Testis (tissue), 3 donors: ENCODE results near the gene WFDC12. TPM values are rescaled to one million over a fixed set of nuclear protein-coding genes. Genes with fewer than 3 reads are reported as not detected.

Source experiments
- DNase-seq: peaks from one replicate; pipeline ENCODE4 v3.0.0-alpha.2; 2019
- H3K27ac ChIP-seq, 2 donors: fragments of 200-600 bp; sonication (generic); one replicate each; pipeline ENCODE4 v1.5.1; 2019
- H3K27me3 ChIP-seq: fragments of 200-600 bp; sonication (generic); one replicate; pipeline ENCODE4 v1.5.1; 2019
- H3K36me3 ChIP-seq: fragments of 200-600 bp; sonication (generic); one replicate; pipeline ENCODE4 v1.5.1; 2017; ENCODE audit warnings: low read depth; ENCODE audit errors: missing control alignments
- H3K4me1 ChIP-seq: fragments of 200-600 bp; sonication (generic); one replicate; pipeline ENCODE4 v1.5.1; 2019
- H3K4me3 ChIP-seq, 2 donors: fragments of 200-600 bp; sonication (generic); one replicate each; pipeline ENCODE4 v1.5.1; 2017 to 2019
- H3K9me3 ChIP-seq: fragments of 200-600 bp; sonication (generic); one replicate; pipeline ENCODE4 v1.5.1; 2017
- POLR2A ChIP-seq: fragments of 450-650 bp; IDR thresholded peaks from one replicate; pipeline ENCODE4 v1.6.1; 2017; ENCODE audit warnings: antibody characterized with exemption, mild to moderate bottlenecking, moderate library complexity
- WGBS, 2 donors: methylation state at CpG; one replicate each; pipeline ENCODE4 v1.1.5; 2018; 5-methylcytosine and 5-hydroxymethylcytosine counted together
- intact Hi-C: fragments of 100-400 bp; cut with DNase I; formaldehyde crosslinking; loops from one replicate; pipeline ENCODE4 v1.15.1; 2023; ENCODE audit warnings: low total_unique reads
- polyA plus RNA-seq: library from polyadenylated mRNA; stranded (reverse); fragments of 350-450 nt; fragmentation: Illumina TruSeq; extraction: RNeasy Lipid Tissue Mini Kit (QIAGEN cat#74804); gene quantifications from one replicate; pipeline ENCODE4 v1.2.3, GENCODE V29; 2014; ENCODE audit warnings: low read depth, low replicate concordance; ENCODE audit not compliant: insufficient read depth
- total RNA-seq, 2 donors: library from RNA; depleted of rRNA; stranded (reverse); fragments of >200 nt; gene quantifications; one replicate each; pipeline ENCODE4 v1.2.3, GENCODE V29; 2016
- TF ChIP-seq, protein P1 (sequence below), 3 experiments: fragments of 450-650 bp in 2 of 3; fragments of 200-600 bp in 1 of 3; sonication (generic) in 1 of 3; IDR thresholded peaks; one replicate each; pipeline ENCODE4 v1.5.1; 2016 to 2019; ENCODE audit warnings: antibody characterized with exemption in 3 of 3, mild to moderate bottlenecking in 2 of 3, moderate library complexity in 1 of 3

Gene WFDC12
- total and polyA plus RNA-seq, 3 donors from 2014 or later = not detected

DNA sequence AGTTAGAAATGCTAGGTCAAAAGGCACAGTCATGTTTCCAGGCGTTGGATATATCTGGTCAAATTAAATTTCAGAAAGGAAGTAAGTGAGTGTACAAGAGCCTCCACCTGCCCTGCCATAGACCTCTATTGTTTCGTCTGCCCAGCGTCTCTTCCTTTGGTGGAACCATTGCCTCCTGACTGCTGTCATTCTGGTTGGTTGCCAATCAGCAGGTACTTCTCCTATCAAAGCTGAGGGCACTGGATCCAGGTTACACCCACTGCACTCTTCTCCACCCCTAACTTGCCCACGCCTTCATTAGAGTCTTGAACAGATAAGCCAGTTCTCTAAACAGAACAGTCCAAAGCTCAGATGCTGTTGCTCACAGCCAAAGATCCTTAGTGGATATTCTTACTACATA, 6.7 kb downstream of the WFDC12 start:
- Histone ChIP-seq H3K4me3 (no peak overlapping the region), H3K9me3 (no peaks in the 10 kb centered on the region), H3K27ac (no peak overlapping the region), H3K27me3 (no peaks in the 10 kb centered on the region), H3K36me3 (no peaks in the 10 kb centered on the region), H3K4me1 (no peaks in the 10 kb centered on the region)
- intact Hi-C loops = no loop called here
- TF ChIP-seq, protein P1, sequence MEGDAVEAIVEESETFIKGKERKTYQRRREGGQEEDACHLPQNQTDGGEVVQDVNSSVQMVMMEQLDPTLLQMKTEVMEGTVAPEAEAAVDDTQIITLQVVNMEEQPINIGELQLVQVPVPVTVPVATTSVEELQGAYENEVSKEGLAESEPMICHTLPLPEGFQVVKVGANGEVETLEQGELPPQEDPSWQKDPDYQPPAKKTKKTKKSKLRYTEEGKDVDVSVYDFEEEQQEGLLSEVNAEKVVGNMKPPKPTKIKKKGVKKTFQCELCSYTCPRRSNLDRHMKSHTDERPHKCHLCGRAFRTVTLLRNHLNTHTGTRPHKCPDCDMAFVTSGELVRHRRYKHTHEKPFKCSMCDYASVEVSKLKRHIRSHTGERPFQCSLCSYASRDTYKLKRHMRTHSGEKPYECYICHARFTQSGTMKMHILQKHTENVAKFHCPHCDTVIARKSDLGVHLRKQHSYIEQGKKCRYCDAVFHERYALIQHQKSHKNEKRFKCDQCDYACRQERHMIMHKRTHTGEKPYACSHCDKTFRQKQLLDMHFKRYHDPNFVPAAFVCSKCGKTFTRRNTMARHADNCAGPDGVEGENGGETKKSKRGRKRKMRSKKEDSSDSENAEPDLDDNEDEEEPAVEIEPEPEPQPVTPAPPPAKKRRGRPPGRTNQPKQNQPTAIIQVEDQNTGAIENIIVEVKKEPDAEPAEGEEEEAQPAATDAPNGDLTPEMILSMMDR (IDR thresholded peaks at IDR 0.05) = no peak
- no peak for TF ChIP-seq POLR2A
- DNase-seq = no peak
- WGBS, 2 donors = 79 to 81% methylated on average over 4 of the region's 4 CpGs

DNA sequence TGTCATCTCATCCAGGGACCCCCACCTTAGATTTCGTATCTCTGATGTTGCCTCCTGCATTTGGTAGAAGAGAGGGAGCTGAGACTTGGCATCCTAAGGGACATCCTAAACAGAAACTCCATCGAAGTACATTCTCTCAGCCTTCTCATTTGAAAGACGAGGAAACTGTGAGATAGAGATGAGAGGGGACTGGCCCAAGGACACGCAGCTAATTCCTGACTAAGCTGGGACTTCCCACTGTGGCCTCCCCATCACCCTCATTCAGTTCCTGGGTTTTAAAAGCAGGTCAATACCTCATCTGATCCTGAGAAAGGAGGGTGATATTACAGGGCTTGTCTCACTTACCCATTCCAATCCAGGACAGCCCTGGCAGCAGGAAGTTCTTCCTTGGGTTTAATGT, 8.4 kb downstream of the WFDC12 start:
- no peak for DNase-seq
- TF ChIP-seq, protein P1 (IDR thresholded peaks at IDR 0.05) = no peak
- TF ChIP-seq POLR2A = no peak
- Histone ChIP-seq H3K27me3 (no peaks in the 10 kb centered on the region), H3K27ac (no peak overlapping the region), H3K4me1 (no peaks in the 10 kb centered on the region), H3K4me3 (no peak overlapping the region), H3K9me3 (no peaks in the 10 kb centered on the region), H3K36me3 (no peaks in the 10 kb centered on the region)
- intact Hi-C loops = no loop called here
- WGBS, 2 donors = 81 to 84% methylated on average over 4 of the region's 4 CpGs

- H3K4me3 ChIP-seq = no peak overlapping the region
- no peaks in the 10 kb centered on the region for H3K36me3 ChIP-seq
- 72 to 77% methylated on average over 2 to 3 of the region's 3 CpGs for WGBS, 2 donors
- H3K27me3 ChIP-seq = no peaks in the 10 kb centered on the region
- H3K4me1 ChIP-seq = no peaks in the 10 kb centered on the region
- no peak overlapping the region for H3K27ac ChIP-seq
- intact Hi-C loops = no loop called here
- DNase-seq = no peak
- no peaks in the 10 kb centered on the region for H3K9me3 ChIP-seq
- TF ChIP-seq, protein P1 (IDR thresholded peaks at IDR 0.05) = no peak
- no peak for TF ChIP-seq POLR2A
Measured at GRCh38 chr20:45115386-45115774, 8.9 kb downstream of the WFDC12 start.

DNA sequence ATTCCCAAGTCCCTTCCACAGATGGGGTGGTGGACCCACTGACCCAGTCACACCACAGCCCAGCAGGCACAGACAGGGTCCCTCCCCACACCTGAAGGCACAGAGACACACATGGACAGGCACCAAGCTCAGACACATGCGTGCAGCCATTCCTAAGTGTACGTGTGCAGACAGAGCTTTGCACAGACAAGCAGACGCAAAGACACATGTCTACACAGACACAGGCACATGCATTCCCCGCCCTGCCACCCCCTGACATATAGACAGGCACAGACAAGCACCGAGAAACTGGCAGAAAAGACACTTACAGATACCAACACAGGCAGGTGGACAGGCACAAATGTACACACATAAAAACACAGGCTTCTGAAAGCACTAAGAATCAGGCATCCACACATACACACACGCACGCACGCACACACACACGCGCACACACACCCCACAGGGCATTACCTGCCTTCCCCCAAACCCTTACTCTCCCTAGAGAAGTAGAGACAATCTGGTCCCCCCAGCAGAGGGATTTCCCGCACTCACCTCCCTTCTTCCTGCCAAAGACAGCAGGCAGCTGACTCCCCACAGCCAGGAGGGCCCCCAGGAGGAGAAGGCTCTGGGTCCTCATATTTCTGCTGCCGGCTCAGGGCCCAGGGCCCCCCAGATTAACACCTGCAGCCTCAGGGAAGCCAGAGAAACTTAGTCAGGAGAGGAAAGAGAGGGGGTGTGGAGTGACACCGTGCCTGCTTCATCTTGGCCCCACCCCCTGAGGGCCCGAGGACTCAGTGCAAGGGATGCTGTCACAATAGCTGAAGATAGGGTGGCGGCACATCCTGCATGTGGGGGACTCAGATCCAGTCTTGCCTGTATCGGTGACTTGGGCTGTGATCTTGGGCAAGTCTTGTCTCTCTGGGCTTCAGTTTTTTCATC, 9.5 kb downstream of the WFDC12 start, which contains the start of gene WFDC5:
TSS of gene WFDC5 (minus strand) at position 710 of the 921 bp plus-strand sequence. CDS start at position 619, 91 bp downstream.
- H3K36me3 ChIP-seq = no peaks in the 10 kb centered on the region
- no peaks in the 10 kb centered on the region for H3K4me1 ChIP-seq
- H3K27me3 ChIP-seq = no peaks in the 10 kb centered on the region
- no peaks in the 10 kb centered on the region for H3K9me3 ChIP-seq
- TF ChIP-seq POLR2A = no peak
- TF ChIP-seq, protein P1 (IDR thresholded peaks at IDR 0.05) = no peak
- DNase-seq = no peak
- no peak within 1 kb of the TSS for H3K27ac ChIP-seq
- WGBS, 2 donors = 57 to 70% methylated on average over 11 to 16 of the region's 16 CpGs
- intact Hi-C loops = no loop called here
- no peak within 1 kb of the TSS for H3K4me3 ChIP-seq

- H3K27me3 ChIP-seq = no peaks in the 10 kb centered on the region
- no peaks in the 10 kb centered on the region for H3K9me3 ChIP-seq
- no peak for DNase-seq
- no peak overlapping the region for H3K27ac ChIP-seq
- TF ChIP-seq POLR2A = no peak
- TF ChIP-seq, protein P1 (IDR thresholded peaks at IDR 0.05) = no peak
- no peaks in the 10 kb centered on the region for H3K36me3 ChIP-seq
- no peak overlapping the region for H3K4me3 ChIP-seq
- WGBS, 2 donors = 95 to 98% methylated on average over 3 of the region's 3 CpGs
- H3K4me1 ChIP-seq = no peaks in the 10 kb centered on the region
- intact Hi-C loops = no loop called here
Measured at GRCh38 chr20:45113865-45114264, 10.4 kb downstream of the WFDC12 start.
